ENCODE measurements around the gene FXR1.

DNA sequence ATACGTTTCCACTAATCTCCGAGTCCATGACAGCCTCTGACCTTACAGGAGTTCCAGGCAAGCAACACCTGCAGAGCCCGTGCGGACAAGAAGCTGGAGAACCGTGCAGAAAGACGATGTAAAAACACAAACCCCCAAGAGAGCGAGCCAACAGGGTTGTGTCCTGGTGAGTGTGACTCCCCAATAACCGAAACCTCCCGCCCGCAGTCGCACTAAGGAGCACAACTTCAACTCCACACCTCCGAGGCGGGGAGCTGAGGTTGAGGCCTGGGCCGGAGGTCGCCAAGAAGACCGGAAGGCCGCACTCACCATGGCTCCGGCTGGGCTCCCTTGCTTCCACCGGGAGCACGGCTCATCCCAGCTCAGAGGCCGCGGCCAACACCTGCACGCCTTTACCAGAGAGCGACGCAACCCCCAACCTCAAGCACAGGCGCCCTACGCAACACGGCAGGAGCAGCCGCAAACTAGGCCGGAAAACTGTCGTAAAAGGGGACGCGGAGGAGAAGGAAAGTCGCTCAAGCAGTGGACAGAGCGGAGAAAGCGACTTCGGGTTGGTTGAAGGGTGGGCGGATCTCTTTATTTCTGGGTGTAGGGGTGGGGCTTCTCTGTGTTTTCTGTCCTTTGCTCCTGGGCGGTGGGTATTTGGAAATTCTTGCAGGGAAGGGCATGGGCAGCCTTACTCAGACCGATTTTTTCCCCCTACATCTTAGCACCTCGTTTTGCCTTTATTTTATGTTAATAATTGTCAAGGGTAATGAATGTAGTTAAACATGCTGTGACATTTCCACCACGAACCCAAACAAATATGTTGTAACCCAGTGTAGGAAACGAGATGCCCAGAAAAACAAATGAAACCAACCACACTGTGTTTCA is 77.1 kb downstream of the FXR1 start, which contains the start of gene DNAJC19:
- TF ChIP-seq, protein P1, sequence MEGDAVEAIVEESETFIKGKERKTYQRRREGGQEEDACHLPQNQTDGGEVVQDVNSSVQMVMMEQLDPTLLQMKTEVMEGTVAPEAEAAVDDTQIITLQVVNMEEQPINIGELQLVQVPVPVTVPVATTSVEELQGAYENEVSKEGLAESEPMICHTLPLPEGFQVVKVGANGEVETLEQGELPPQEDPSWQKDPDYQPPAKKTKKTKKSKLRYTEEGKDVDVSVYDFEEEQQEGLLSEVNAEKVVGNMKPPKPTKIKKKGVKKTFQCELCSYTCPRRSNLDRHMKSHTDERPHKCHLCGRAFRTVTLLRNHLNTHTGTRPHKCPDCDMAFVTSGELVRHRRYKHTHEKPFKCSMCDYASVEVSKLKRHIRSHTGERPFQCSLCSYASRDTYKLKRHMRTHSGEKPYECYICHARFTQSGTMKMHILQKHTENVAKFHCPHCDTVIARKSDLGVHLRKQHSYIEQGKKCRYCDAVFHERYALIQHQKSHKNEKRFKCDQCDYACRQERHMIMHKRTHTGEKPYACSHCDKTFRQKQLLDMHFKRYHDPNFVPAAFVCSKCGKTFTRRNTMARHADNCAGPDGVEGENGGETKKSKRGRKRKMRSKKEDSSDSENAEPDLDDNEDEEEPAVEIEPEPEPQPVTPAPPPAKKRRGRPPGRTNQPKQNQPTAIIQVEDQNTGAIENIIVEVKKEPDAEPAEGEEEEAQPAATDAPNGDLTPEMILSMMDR (IDR thresholded peaks at IDR 0.05), result no peak
- TF ChIP-seq ZFX (IDR thresholded peaks at IDR 0.05; ENCODE audit: borderline replicate concordance), result no peak
